PFSK-1 (cell line): Measurements from ENCODE around the gene ABCC3.

Experiments
- FOXP2 ChIP-seq: optimal IDR thresholded peaks from 2 replicates; pipeline ENCODE3; 2011; ENCODE audit warnings: borderline replicate concordance, control low read depth, inconsistent platforms; ENCODE audit not compliant: insufficient read depth; ENCODE audit errors: extremely low read length, extremely low read depth
- POLR2AphosphoS5 ChIP-seq: IDR thresholded peaks from 2 replicates; pipeline ENCODE4 v1.6.1; 2012; ENCODE audit warnings: low read depth, mild to moderate bottlenecking, control low read depth, low read length, moderate library complexity
- SIN3A ChIP-seq: IDR thresholded peaks from 2 replicates; pipeline ENCODE4 v1.6.1; 2012; ENCODE audit warnings: mild to moderate bottlenecking, low read length, moderate library complexity, borderline replicate concordance; ENCODE audit not compliant: insufficient read depth
- TAF1 ChIP-seq: IDR thresholded peaks from 2 replicates; pipeline ENCODE4 v1.6.1; 2012; ENCODE audit warnings: low read length, control low read depth, borderline replicate concordance; ENCODE audit not compliant: insufficient read depth
- TF ChIP-seq, protein P1 (sequence below), 2 experiments: IDR thresholded peaks; 2 replicates each; pipeline versions ENCODE4 v1.6.1 to v1.8.0; 2011 to 2012; ENCODE audit warnings: low read depth in 2 of 2, low read length in 2 of 2, control low read depth in 1 of 2, inconsistent platforms in 1 of 2, mild to moderate bottlenecking in 1 of 2, moderate library complexity in 1 of 2; ENCODE audit not compliant: insufficient read depth in 1 of 2

The ABCC3 gene

DNA sequence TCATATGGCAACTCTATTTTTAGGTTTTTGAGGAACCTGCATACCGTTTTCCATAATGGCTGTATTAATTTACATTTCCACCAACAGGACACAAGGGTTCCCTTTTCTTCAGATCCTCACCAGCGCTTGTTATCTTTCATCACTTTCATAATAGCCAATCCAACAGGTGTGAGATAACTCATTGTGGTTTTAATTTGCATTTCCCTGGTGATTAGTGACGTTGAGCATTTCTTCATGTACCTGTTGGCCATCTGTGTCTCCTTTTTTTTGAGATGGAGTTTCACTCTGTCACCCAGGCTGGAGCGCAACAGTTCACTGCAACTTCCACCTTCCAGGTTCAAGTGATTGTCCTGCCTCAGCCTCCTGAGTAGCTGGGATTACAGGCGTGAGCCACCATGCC is 36.2 kb upstream of the ABCC3 start:
- TF ChIP-seq SIN3A (no peak), POLR2AphosphoS5 (no peak), TAF1 (no peak), FOXP2 (no peak)
- TF ChIP-seq, protein P1, sequence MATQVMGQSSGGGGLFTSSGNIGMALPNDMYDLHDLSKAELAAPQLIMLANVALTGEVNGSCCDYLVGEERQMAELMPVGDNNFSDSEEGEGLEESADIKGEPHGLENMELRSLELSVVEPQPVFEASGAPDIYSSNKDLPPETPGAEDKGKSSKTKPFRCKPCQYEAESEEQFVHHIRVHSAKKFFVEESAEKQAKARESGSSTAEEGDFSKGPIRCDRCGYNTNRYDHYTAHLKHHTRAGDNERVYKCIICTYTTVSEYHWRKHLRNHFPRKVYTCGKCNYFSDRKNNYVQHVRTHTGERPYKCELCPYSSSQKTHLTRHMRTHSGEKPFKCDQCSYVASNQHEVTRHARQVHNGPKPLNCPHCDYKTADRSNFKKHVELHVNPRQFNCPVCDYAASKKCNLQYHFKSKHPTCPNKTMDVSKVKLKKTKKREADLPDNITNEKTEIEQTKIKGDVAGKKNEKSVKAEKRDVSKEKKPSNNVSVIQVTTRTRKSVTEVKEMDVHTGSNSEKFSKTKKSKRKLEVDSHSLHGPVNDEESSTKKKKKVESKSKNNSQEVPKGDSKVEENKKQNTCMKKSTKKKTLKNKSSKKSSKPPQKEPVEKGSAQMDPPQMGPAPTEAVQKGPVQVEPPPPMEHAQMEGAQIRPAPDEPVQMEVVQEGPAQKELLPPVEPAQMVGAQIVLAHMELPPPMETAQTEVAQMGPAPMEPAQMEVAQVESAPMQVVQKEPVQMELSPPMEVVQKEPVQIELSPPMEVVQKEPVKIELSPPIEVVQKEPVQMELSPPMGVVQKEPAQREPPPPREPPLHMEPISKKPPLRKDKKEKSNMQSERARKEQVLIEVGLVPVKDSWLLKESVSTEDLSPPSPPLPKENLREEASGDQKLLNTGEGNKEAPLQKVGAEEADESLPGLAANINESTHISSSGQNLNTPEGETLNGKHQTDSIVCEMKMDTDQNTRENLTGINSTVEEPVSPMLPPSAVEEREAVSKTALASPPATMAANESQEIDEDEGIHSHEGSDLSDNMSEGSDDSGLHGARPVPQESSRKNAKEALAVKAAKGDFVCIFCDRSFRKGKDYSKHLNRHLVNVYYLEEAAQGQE (IDR thresholded peaks at IDR 0.05; ENCODE audit: insufficient read depth in 1 of 2, low read depth in 2 of 2, low read length in 2 of 2), result no peak

- TF ChIP-seq TAF1 (no peak), SIN3A (no peak), POLR2AphosphoS5 (no peak), FOXP2 (no peak)
- TF ChIP-seq, protein P1 (IDR thresholded peaks at IDR 0.05; ENCODE audit: insufficient read depth in 1 of 2, low read depth in 2 of 2, low read length in 2 of 2), result no peak
Measured at GRCh38 chr17:50599606-50600005, 35.1 kb upstream of the ABCC3 start.

- TF ChIP-seq, protein P1 (IDR thresholded peaks at IDR 0.05; ENCODE audit: insufficient read depth in 1 of 2, low read depth in 2 of 2, low read length in 2 of 2), result no peak
- no peak for TF ChIP-seq POLR2AphosphoS5
- TF ChIP-seq SIN3A, result no peak
- no peak for TF ChIP-seq TAF1
- TF ChIP-seq FOXP2, result no peak
Measured at GRCh38 chr17:50601823-50602375, 32.8 kb upstream of the ABCC3 start.

GRCh38 chr17:50602836-50603235 is 31.8 kb upstream of the ABCC3 start:
- no peak for TF ChIP-seq FOXP2
- no peak for TF ChIP-seq SIN3A
- TF ChIP-seq TAF1, result no peak
- TF ChIP-seq, protein P1 (IDR thresholded peaks at IDR 0.05; ENCODE audit: insufficient read depth in 1 of 2, low read depth in 2 of 2, low read length in 2 of 2), result no peak
- no peak for TF ChIP-seq POLR2AphosphoS5

DNA sequence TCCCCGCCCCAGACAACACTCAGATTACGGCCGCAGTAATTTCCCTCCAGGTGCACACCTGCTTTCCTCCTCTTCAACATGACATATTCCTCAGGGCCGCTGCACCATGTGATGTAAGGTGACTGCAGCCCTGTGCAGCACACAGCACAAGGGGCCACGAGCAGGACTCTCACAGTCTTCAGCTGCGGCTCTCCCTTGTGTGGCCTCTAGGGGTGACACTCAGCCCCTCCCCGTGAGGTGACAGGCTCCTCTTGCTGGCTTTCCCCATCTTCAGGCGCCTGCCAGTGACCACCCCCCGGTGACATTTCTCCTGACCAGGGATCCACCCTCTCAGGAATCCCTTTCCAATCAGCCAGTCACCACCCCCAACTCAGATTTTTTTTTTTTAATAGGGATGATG is 31.3 kb upstream of the ABCC3 start:
- TF ChIP-seq TAF1 (no peak), POLR2AphosphoS5 (no peak), FOXP2 (no peak)
